ENCODE measurements around the gene ELAVL3.
"Not testable (repeated sequence)": the region's sequence is repeated elsewhere in the genome, so short reads cannot be mapped to it uniquely, and the experiment has no call there.

DNA sequence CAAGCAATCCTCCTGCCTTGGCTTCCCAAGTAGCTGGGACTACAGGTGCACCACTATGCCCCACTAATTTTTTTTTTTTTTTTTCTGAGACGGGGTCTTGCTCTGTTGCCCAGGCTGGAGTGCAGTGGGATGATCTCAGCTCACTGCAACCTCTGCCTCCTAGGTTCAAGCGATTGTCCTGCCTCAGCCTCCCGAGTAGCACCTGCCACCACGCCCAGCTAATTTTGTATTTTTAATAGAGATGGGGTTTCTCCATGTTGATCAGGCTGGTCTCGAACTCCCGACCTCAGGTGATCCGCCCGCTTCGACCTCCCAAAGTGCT lies 25.7 kb downstream of the ELAVL3 start:
- TF ChIP-seq, protein P1, sequence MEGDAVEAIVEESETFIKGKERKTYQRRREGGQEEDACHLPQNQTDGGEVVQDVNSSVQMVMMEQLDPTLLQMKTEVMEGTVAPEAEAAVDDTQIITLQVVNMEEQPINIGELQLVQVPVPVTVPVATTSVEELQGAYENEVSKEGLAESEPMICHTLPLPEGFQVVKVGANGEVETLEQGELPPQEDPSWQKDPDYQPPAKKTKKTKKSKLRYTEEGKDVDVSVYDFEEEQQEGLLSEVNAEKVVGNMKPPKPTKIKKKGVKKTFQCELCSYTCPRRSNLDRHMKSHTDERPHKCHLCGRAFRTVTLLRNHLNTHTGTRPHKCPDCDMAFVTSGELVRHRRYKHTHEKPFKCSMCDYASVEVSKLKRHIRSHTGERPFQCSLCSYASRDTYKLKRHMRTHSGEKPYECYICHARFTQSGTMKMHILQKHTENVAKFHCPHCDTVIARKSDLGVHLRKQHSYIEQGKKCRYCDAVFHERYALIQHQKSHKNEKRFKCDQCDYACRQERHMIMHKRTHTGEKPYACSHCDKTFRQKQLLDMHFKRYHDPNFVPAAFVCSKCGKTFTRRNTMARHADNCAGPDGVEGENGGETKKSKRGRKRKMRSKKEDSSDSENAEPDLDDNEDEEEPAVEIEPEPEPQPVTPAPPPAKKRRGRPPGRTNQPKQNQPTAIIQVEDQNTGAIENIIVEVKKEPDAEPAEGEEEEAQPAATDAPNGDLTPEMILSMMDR (IDR thresholded peaks at IDR 0.05): not testable (repeated sequence)
- not testable (repeated sequence) for TF ChIP-seq POLR2A, POLR2AphosphoS5 (IDR thresholded peaks at IDR 0.05)
